OCI-LY3 (cell line): Measurements from ENCODE around the gene TIMD4.
A peak's percentile ranks its signal among the peaks of the same experiment; 100 is the strongest.

Experiments used
- H2AFZ ChIP-seq: fragments of 200-600, 300-600 bp; shearing (Covaris generic); 2 replicates; pipeline ENCODE4 v1.6.0; 2014; ENCODE audit warnings: antibody characterized with exemption, low read depth, low read length
- H3K27ac ChIP-seq: fragments of 200-600, 300-600 bp; sonication (generic); 2 replicates; pipeline ENCODE4 v1.5.1; 2014; ENCODE audit warnings: mild to moderate bottlenecking, low read length, moderate library complexity, mixed read lengths
- H3K27me3 ChIP-seq: fragments of 200-600, 300-600 bp; sonication (generic); 2 replicates; pipeline ENCODE4 v1.6.1; 2014; ENCODE audit warnings: low read depth, low read length, mixed read lengths
- H3K36me3 ChIP-seq: fragments of 200-600, 300-600 bp; sonication (generic); replicated peaks from 2 replicates; pipeline ENCODE3; 2014; ENCODE audit warnings: low read depth, low read length, mixed read lengths
- H3K4me1 ChIP-seq: fragments of 300-600, 200-600 bp; sonication (generic); 2 replicates; pipeline ENCODE4 v1.6.1; 2014; ENCODE audit warnings: low read length, mixed read lengths
- H3K4me2 ChIP-seq: fragments of 200-600, 300-600 bp; sonication (generic); 2 replicates; pipeline ENCODE4 v1.6.1; 2014; ENCODE audit warnings: low read length, mixed read lengths
- H3K4me3 ChIP-seq: fragments of 300-600, 200-600 bp; sonication (generic); 2 replicates; pipeline ENCODE4 v1.5.1; 2014; ENCODE audit warnings: antibody characterized with exemption, mild to moderate bottlenecking, low read length, moderate library complexity
- H3K79me2 ChIP-seq: fragments of 300-600, 200-600 bp; shearing (Covaris generic); 2 replicates; pipeline ENCODE4 v1.6.1; 2014; ENCODE audit warnings: mild to moderate bottlenecking, low read length, mixed read lengths
- H3K9ac ChIP-seq: fragments of 300-600, 200-600 bp; shearing (Covaris generic); 2 replicates; pipeline ENCODE4 v1.6.0; 2014; ENCODE audit warnings: mild to moderate bottlenecking, low read length, moderate library complexity
- H3K9me3 ChIP-seq: fragments of 200-600, 300-600 bp; shearing (Covaris generic); 2 replicates; pipeline ENCODE4 v1.6.1; 2014; ENCODE audit warnings: low read length, mixed read lengths; ENCODE audit not compliant: insufficient read depth
- H4K20me1 ChIP-seq: fragments of 200-600, 300-600 bp; sonication (generic); 2 replicates; pipeline ENCODE4 v1.6.1; 2016; ENCODE audit warnings: low read length, mixed read lengths; ENCODE audit not compliant: insufficient read depth
- EZH2phosphoT487 ChIP-seq: fragments of 200-600 bp; shearing (Covaris generic); IDR thresholded peaks from 2 replicates; pipeline ENCODE4 v1.6.1; 2018; ENCODE audit warnings: antibody characterized with exemption, mixed run types, low read depth
- TF ChIP-seq, protein P1 (sequence below): fragments of 200-600, 300-600 bp; sonication (generic); IDR thresholded peaks from 2 replicates; pipeline ENCODE4 v1.5.1; 2014; ENCODE audit warnings: antibody characterized with exemption, low read length, low read depth

TIMD4 gene

DNA sequence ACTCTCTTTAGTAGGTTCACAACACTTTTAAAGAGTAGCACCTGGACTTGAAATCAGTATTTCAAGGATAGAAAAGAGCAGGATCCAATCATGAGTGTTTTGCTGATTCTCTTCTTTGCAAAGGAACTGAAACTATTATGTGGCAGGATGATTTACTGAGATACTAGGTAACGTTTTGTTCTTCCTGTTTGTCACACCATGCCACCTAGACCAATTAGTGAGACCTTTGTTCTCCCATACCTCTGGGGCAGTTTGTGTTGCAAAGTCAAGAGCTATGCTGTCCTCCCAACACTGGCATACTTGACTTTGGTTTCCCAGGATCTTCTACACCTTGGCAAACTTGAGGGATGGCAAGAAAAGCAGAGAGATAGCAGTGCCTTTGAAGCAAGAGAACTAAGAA is 69.5 kb downstream of the TIMD4 start:
- H3K4me2 ChIP-seq = peak overlapping the region; percentile 70
- peaks cover 23% of the 10 kb centered on the region for H3K4me1 ChIP-seq
- peak overlapping the region; percentile 65; the same call in 1 of the 2 replicates for H2AFZ ChIP-seq
- H3K9ac ChIP-seq = no peak overlapping the region
- H3K36me3 ChIP-seq = no peaks in the 10 kb centered on the region
- H3K79me2 ChIP-seq = no peaks in the 10 kb centered on the region
- H3K27ac ChIP-seq = no peak overlapping the region
- TF ChIP-seq, protein P1, sequence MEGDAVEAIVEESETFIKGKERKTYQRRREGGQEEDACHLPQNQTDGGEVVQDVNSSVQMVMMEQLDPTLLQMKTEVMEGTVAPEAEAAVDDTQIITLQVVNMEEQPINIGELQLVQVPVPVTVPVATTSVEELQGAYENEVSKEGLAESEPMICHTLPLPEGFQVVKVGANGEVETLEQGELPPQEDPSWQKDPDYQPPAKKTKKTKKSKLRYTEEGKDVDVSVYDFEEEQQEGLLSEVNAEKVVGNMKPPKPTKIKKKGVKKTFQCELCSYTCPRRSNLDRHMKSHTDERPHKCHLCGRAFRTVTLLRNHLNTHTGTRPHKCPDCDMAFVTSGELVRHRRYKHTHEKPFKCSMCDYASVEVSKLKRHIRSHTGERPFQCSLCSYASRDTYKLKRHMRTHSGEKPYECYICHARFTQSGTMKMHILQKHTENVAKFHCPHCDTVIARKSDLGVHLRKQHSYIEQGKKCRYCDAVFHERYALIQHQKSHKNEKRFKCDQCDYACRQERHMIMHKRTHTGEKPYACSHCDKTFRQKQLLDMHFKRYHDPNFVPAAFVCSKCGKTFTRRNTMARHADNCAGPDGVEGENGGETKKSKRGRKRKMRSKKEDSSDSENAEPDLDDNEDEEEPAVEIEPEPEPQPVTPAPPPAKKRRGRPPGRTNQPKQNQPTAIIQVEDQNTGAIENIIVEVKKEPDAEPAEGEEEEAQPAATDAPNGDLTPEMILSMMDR = no peak
- TF ChIP-seq EZH2phosphoT487 = no peak
- H3K4me3 ChIP-seq = peak overlapping the region; percentile 59
- H3K9me3 ChIP-seq = no peaks in the 10 kb centered on the region
- no peaks in the 10 kb centered on the region for H4K20me1 ChIP-seq
- H3K27me3 ChIP-seq = no peaks in the 10 kb centered on the region

DNA sequence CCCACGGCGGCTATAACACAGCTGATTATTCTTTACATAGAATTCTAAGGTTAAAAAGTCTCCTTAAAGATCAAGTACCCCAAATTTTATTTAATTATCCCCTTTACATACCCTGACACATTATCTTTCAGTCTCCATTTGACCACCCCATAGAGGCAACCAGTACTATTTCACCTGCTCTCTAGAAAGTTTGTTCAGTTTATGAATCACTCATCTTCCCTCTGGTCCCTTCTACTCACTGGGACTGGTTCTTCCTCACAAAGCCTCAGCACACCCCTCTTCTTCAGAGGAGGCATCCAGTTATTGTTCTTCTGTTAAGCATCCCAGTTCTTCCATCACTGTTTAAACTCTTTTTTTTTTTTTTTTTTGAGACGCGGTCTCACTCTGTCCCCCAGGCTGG is 70.2 kb downstream of the TIMD4 start:
- no peaks in the 10 kb centered on the region for H3K27me3 ChIP-seq
- peak overlapping the region; percentile 70 for H3K4me2 ChIP-seq
- H3K79me2 ChIP-seq = no peaks in the 10 kb centered on the region
- TF ChIP-seq EZH2phosphoT487 = no peak
- TF ChIP-seq, protein P1 = no peak
- H3K9ac ChIP-seq = no peak overlapping the region
- H3K36me3 ChIP-seq = no peaks in the 10 kb centered on the region
- H4K20me1 ChIP-seq = no peaks in the 10 kb centered on the region
- H3K9me3 ChIP-seq = no peaks in the 10 kb centered on the region
- H2AFZ ChIP-seq = no peak overlapping the region
- no peak overlapping the region for H3K27ac ChIP-seq
- H3K4me1 ChIP-seq = peaks cover 23% of the 10 kb centered on the region
- peak overlapping the region; percentile 59 for H3K4me3 ChIP-seq

DNA sequence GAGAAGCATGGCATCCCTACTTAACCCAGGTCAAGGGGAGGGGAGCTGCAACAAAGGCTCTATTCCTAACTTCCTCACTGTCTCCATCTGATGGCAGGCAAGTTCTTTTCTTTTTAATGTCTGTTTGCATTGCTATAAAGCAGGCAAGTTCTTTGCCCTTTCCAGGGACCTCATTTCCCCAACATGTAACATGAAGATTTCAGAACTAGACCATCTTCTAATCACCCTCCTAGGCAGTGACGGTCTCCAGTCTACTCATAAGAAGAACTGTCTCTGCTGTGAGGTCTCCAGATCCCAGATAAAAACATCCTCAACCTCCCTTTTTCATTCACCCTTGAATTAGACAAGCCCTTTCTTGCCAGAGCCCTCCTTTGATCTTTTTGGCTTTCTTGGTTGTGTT is 70.8 kb downstream of the TIMD4 start:
- H3K9ac ChIP-seq = no peak overlapping the region
- H3K27me3 ChIP-seq = no peaks in the 10 kb centered on the region
- no peak overlapping the region for H3K27ac ChIP-seq
- no peak overlapping the region for H3K4me2 ChIP-seq
- H3K36me3 ChIP-seq = no peaks in the 10 kb centered on the region
- TF ChIP-seq, protein P1 = peak; percentile 28
- no peak for TF ChIP-seq EZH2phosphoT487
- no peak overlapping the region for H2AFZ ChIP-seq
- H3K79me2 ChIP-seq = no peaks in the 10 kb centered on the region
- H3K9me3 ChIP-seq = no peaks in the 10 kb centered on the region
- peaks cover 23% of the 10 kb centered on the region for H3K4me1 ChIP-seq
- H3K4me3 ChIP-seq = no peak overlapping the region
- no peaks in the 10 kb centered on the region for H4K20me1 ChIP-seq

DNA sequence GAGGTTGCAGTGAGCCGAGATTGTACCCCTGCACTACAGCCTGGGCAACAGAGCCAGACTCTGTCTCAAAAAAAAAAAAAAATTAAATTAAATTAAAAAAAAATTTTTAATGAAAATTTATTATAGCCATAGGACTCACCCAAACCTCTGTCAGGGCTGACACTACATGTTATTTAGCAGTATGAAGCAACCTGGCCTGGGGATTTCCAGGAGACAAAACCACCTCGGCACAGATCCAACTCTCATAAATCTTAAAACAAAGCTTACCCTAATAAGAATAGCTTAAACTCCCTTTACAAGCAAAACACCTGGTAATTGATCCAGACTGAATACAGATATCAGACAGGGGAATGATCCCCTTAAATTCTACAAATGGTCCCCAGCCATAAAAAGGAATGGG is 74.5 kb downstream of the TIMD4 start:
- Histone ChIP-seq H2AFZ (no peak overlapping the region), H3K27me3 (no peaks in the 10 kb centered on the region), H4K20me1 (no peaks in the 10 kb centered on the region), H3K79me2 (no peaks in the 10 kb centered on the region), H3K36me3 (no peaks in the 10 kb centered on the region), H3K9me3 (no peaks in the 10 kb centered on the region), H3K9ac (no peak overlapping the region), H3K4me2 (no peak overlapping the region), H3K27ac (no peak overlapping the region), H3K4me3 (no peak overlapping the region), H3K4me1 (peaks cover 24% of the 10 kb centered on the region)
- TF ChIP-seq, protein P1 = no peak
- TF ChIP-seq EZH2phosphoT487 = no peak
